ENCODE results near the gene AKAP11.

Gene AKAP11

DNA sequence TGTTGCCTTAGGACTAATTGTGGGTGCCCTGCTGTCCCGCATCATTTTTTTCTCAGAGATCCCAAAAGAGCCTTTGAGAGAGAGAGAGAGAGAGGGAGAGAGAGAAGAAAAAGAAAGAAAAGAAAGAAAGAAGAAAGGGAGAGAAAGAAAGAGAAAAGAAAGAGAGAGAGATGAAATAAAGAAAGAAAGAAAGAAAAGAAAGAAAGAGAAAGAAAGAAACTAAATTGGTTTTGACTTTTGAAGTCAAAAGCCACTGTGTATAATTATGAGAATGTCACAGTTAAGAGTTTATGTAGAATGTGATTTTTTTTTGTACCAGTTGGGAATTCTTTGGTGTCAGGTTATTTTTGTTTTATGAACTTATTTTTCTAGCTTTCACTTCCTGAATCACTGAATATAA lies 43.4 kb upstream of the AKAP11 start:
- no peak overlapping the region for H3K18ac ChIP-seq (ENCODE audit: low read length)

DNA sequence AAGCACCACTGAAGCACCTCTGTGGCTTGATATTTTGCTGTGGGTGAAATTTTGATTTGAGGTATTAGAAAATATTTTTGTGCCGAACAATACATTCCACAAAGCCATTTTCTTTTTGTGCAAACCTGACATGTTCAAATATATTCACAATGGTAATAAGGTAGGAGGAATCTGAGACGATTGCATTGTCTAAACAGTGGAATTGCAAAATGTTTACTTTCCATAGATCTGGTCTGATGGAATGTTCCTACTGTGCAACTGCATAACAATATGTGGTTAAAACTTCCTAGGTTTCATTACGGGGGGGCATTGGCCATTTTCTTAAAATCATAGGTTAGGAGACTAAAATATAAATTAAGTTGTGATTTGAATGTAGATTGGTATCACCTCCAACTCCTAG lies 42.7 kb upstream of the AKAP11 start:
- no peak overlapping the region for H3K9ac ChIP-seq (ENCODE audit: low read length)
- no peaks in the 10 kb centered on the region for H3K9me3 ChIP-seq (ENCODE audit: insufficient read depth, low read depth, low read length)
- no peak overlapping the region for H3K4ac ChIP-seq (ENCODE audit: low read depth, low read length)
- no CpG with 5 or more reads among the region's 3 CpGs for WGBS (ENCODE audit: extremely low coverage, insufficient coverage, insufficient read length)
- H3K27ac ChIP-seq (ENCODE audit: low read depth, low read length) = no peak overlapping the region
- H2BK120ac ChIP-seq (ENCODE audit: insufficient read depth, low read length, poor library complexity) = no peak overlapping the region
- no peak overlapping the region for H2AFZ ChIP-seq (ENCODE audit: insufficient read depth, low read length, poor library complexity)
- peaks cover 0 to under 1% of the 10 kb centered on the region in 2 experiments for H3K36me3 ChIP-seq (ENCODE audit: control insufficient read depth in 1 of 2, insufficient read depth in 2 of 2, low read length in 2 of 2)
- H3K4me2 ChIP-seq (ENCODE audit: low read length) = no peak overlapping the region
- H3K14ac ChIP-seq (ENCODE audit: low read length) = no peak overlapping the region
- H2AK5ac ChIP-seq (ENCODE audit: low read length) = no peak overlapping the region
- no peak overlapping the region for H4K91ac ChIP-seq (ENCODE audit: low read depth, low read length)
- H3K18ac ChIP-seq (ENCODE audit: low read length) = no peak overlapping the region
- no peaks in the 10 kb centered on the region for H3K79me1 ChIP-seq (ENCODE audit: low read length)
- H3K4me1 ChIP-seq (ENCODE audit: control insufficient read depth in 1 of 2, insufficient read depth in 2 of 2, low read length in 2 of 2) = no peaks in the 10 kb centered on the region
- peak in 1 of 2 donors; percentile 2 for DNase-seq
- H4K12ac ChIP-seq (ENCODE audit: low read depth, low read length) = no peak overlapping the region
- no peak overlapping the region for H3K4me3 ChIP-seq (ENCODE audit: low read depth, low read length)
- H3K27me3 ChIP-seq (ENCODE audit: insufficient read depth, low read length) = no peaks in the 10 kb centered on the region
- no peak overlapping the region for H2BK12ac ChIP-seq (ENCODE audit: low read length)
- no peaks in the 10 kb centered on the region for H3K79me2 ChIP-seq (ENCODE audit: control insufficient read depth, insufficient read depth, low read length, poor library complexity)
- no peak overlapping the region for H2BK5ac ChIP-seq (ENCODE audit: low read depth, low read length, poor library complexity)
- no peak overlapping the region for H4K8ac ChIP-seq (ENCODE audit: low read depth, low read length)
- no peak overlapping the region for H3K23ac ChIP-seq (ENCODE audit: low read length)

More for the DNA sequence above, 43.4 kb upstream of the AKAP11 start:
- Histone ChIP-seq H3K36me3 (ENCODE audit: control insufficient read depth in 1 of 2, insufficient read depth in 2 of 2, low read length in 2 of 2) (peaks cover 0 to 3% of the 10 kb centered on the region in 2 experiments), H3K14ac (ENCODE audit: low read length) (no peak overlapping the region), H3K4ac (ENCODE audit: low read depth, low read length) (no peak overlapping the region), H3K9ac (ENCODE audit: low read length) (no peak overlapping the region), H3K9me3 (ENCODE audit: insufficient read depth, low read depth, low read length) (no peaks in the 10 kb centered on the region), H2AK5ac (ENCODE audit: low read length) (no peak overlapping the region), H2BK12ac (ENCODE audit: low read length) (no peak overlapping the region), H3K79me2 (ENCODE audit: control insufficient read depth, insufficient read depth, low read length, poor library complexity) (no peaks in the 10 kb centered on the region), H3K27ac (ENCODE audit: low read depth, low read length) (no peak overlapping the region), H3K4me1 (ENCODE audit: control insufficient read depth in 1 of 2, insufficient read depth in 2 of 2, low read length in 2 of 2) (no peaks in the 10 kb centered on the region), H3K23ac (ENCODE audit: low read length) (no peak overlapping the region), H3K4me2 (ENCODE audit: low read length) (no peak overlapping the region), H4K91ac (ENCODE audit: low read depth, low read length) (no peak overlapping the region), H2BK5ac (ENCODE audit: low read depth, low read length, poor library complexity) (no peak overlapping the region), H2AFZ (ENCODE audit: insufficient read depth, low read length, poor library complexity) (no peak overlapping the region), H3K4me3 (ENCODE audit: low read depth, low read length) (no peak overlapping the region), H4K12ac (ENCODE audit: low read depth, low read length) (no peak overlapping the region), H2BK120ac (ENCODE audit: insufficient read depth, low read length, poor library complexity) (no peak overlapping the region), H3K27me3 (ENCODE audit: insufficient read depth, low read length) (no peaks in the 10 kb centered on the region), H4K8ac (ENCODE audit: low read depth, low read length) (no peak overlapping the region), H3K79me1 (ENCODE audit: low read length) (no peaks in the 10 kb centered on the region)
- no peak for DNase-seq
- WGBS (ENCODE audit: extremely low coverage, insufficient coverage, insufficient read length) = no CpG with 5 or more reads among the region's 1 CpG

DNA sequence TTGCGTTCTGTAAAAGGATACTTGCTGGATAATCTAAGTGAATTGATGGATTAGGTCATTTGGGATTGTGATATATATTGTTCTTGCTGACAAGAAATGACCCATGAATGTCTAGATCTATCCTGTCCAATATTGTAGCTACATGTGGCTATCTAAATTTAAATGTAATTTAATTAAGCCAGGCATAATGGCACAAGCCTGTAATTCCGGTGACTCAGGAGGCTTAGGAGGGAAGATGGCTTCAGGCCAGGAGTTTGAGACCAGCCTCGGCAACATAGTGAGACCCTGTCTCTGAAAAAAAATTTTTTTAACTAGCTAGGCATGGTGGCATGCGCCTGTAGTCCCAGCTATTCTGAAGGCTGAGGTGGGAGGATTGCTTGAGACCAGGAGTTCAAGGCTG lies 39.3 kb upstream of the AKAP11 start:
- H3K27me3 ChIP-seq (ENCODE audit: insufficient read depth, low read length) = no peaks in the 10 kb centered on the region
- no peak overlapping the region for H3K14ac ChIP-seq (ENCODE audit: low read length)
- no CpG with 5 or more reads among the region's 4 CpGs for WGBS (ENCODE audit: extremely low coverage, insufficient coverage, insufficient read length)
- no peak overlapping the region for H2BK120ac ChIP-seq (ENCODE audit: insufficient read depth, low read length, poor library complexity)
- H4K8ac ChIP-seq (ENCODE audit: low read depth, low read length) = no peak overlapping the region
- no peak overlapping the region for H3K4ac ChIP-seq (ENCODE audit: low read depth, low read length)
- no peak overlapping the region for H3K9ac ChIP-seq (ENCODE audit: low read length)
- no peak overlapping the region for H3K23ac ChIP-seq (ENCODE audit: low read length)
- no peak overlapping the region for H2AFZ ChIP-seq (ENCODE audit: insufficient read depth, low read length, poor library complexity)
- H3K36me3 ChIP-seq (ENCODE audit: control insufficient read depth in 1 of 2, insufficient read depth in 2 of 2, low read length in 2 of 2) = no peaks in the 10 kb centered on the region
- H3K4me2 ChIP-seq (ENCODE audit: low read length) = no peak overlapping the region
- DNase-seq = no peak
- no peak overlapping the region for H3K27ac ChIP-seq (ENCODE audit: low read depth, low read length)
- no peaks in the 10 kb centered on the region for H3K79me1 ChIP-seq (ENCODE audit: low read length)
- H3K4me1 ChIP-seq (ENCODE audit: control insufficient read depth in 1 of 2, insufficient read depth in 2 of 2, low read length in 2 of 2) = no peaks in the 10 kb centered on the region
- no peak overlapping the region for H3K4me3 ChIP-seq (ENCODE audit: low read depth, low read length)
- H2BK12ac ChIP-seq (ENCODE audit: low read length) = no peak overlapping the region
- H3K9me3 ChIP-seq (ENCODE audit: insufficient read depth, low read depth, low read length) = no peaks in the 10 kb centered on the region
- H2BK5ac ChIP-seq (ENCODE audit: low read depth, low read length, poor library complexity) = no peak overlapping the region
- no peak overlapping the region for H4K12ac ChIP-seq (ENCODE audit: low read depth, low read length)
- H3K79me2 ChIP-seq (ENCODE audit: control insufficient read depth, insufficient read depth, low read length, poor library complexity) = no peaks in the 10 kb centered on the region
- H3K18ac ChIP-seq (ENCODE audit: low read length) = no peak overlapping the region
- no peak overlapping the region for H2AK5ac ChIP-seq (ENCODE audit: low read length)
- H4K91ac ChIP-seq (ENCODE audit: low read depth, low read length) = no peak overlapping the region

DNA sequence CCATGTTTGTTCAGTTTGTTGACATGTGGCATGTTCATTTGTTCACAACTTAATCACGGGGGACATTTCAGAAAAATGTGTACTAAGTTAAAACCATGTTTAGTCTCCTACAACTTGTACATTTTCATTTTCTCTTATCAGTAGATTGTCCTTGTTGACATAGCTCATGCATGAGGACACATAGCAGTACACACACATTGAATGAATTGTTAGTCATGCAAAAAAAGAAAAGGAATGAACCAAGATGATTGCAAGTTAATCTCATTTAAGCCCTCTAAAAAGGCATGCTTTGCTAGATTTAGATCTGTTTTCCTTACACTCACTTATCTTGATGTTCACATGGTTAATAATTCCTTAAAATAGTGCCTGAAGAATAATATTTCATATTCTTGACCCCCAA lies 38.2 kb upstream of the AKAP11 start:
- no peaks in the 10 kb centered on the region for H3K36me3 ChIP-seq (ENCODE audit: control insufficient read depth in 1 of 2, insufficient read depth in 2 of 2, low read length in 2 of 2)
- H2BK120ac ChIP-seq (ENCODE audit: insufficient read depth, low read length, poor library complexity) = no peak overlapping the region
- no peak overlapping the region for H3K4me3 ChIP-seq (ENCODE audit: low read depth, low read length)
- H4K12ac ChIP-seq (ENCODE audit: low read depth, low read length) = no peak overlapping the region
- no peak overlapping the region for H3K18ac ChIP-seq (ENCODE audit: low read length)
- whole genome bisulfite sequencing (ENCODE audit: extremely low coverage, insufficient coverage, insufficient read length) = no CpG with 5 or more reads among the region's 1 CpG
- H3K4me1 ChIP-seq (ENCODE audit: control insufficient read depth in 1 of 2, insufficient read depth in 2 of 2, low read length in 2 of 2) = no peaks in the 10 kb centered on the region
- H4K91ac ChIP-seq (ENCODE audit: low read depth, low read length) = no peak overlapping the region
- no peak overlapping the region for H3K23ac ChIP-seq (ENCODE audit: low read length)
- H3K27ac ChIP-seq (ENCODE audit: low read depth, low read length) = no peak overlapping the region
- no peaks in the 10 kb centered on the region for H3K79me2 ChIP-seq (ENCODE audit: control insufficient read depth, insufficient read depth, low read length, poor library complexity)
- no peak overlapping the region for H3K9ac ChIP-seq (ENCODE audit: low read length)
- no peak overlapping the region for H3K4ac ChIP-seq (ENCODE audit: low read depth, low read length)
- H3K4me2 ChIP-seq (ENCODE audit: low read length) = no peak overlapping the region
- H2AFZ ChIP-seq (ENCODE audit: insufficient read depth, low read length, poor library complexity) = no peak overlapping the region
- no peaks in the 10 kb centered on the region for H3K79me1 ChIP-seq (ENCODE audit: low read length)
- H3K27me3 ChIP-seq (ENCODE audit: insufficient read depth, low read length) = no peaks in the 10 kb centered on the region
- H2BK12ac ChIP-seq (ENCODE audit: low read length) = no peak overlapping the region
- no peak overlapping the region for H4K8ac ChIP-seq (ENCODE audit: low read depth, low read length)
- H2BK5ac ChIP-seq (ENCODE audit: low read depth, low read length, poor library complexity) = no peak overlapping the region
- no peak overlapping the region for H2AK5ac ChIP-seq (ENCODE audit: low read length)
- H3K14ac ChIP-seq (ENCODE audit: low read length) = no peak overlapping the region
- H3K9me3 ChIP-seq (ENCODE audit: insufficient read depth, low read depth, low read length) = no peaks in the 10 kb centered on the region
- DNase-seq = no peak
